Measurements from ENCODE around the gene PHF21A. TPM values are rescaled to one million over a fixed set of nuclear protein-coding genes. Genes with fewer than 3 reads are reported as not detected.

Gene PHF21A
- total RNA-seq, 1 experiment from 2014 or later = 8.2 TPM

DNA sequence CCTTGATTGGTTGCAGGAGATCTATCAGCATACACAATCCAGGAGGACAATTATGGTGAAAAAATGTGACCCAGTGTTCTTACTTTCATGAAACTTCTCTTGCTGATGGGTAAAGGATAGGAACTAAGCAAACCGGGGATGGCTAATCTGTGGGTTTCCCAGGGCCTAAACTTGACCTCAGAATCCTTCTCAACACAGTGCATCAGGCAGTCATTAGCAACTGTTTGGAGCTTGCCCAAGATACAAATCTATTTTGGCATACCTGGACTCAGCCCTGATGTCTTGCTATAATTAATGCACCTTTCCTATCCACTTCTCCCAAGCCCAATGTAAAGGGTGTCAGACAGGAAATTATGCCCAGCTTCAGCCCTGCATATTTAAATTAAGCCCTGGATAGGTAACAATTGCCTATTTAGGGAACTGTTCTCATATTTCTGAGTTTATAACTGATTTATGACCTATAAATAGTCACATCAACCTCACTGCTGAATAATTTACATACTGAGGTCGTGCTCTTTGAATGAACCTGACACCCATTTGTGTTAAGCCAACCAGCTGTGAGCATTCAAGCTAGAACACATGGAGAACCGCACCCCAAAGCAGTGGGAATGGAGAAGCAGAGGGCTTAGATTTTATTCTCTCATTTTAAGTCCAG is 9.2 kb upstream of the PHF21A start:
- intact Hi-C loops (cut with micrococcal nuclease) = no loop called here
- Histone ChIP-seq H3F3A (ENCODE audit: low read length, unreplicated experiment) (no peaks in the 10 kb centered on the region), H3K79me2 (ENCODE audit: low read length) (no peaks in the 10 kb centered on the region), H2AFZ (ENCODE audit: low read length) (no peak overlapping the region), H4K20me1 (ENCODE audit: low read length) (no peaks in the 10 kb centered on the region), H3K9me3 (ENCODE audit: low read length) (no peaks in the 10 kb centered on the region), H3K9ac (ENCODE audit: low read length) (no peak overlapping the region), H3K9me2 (replicated peaks; ENCODE audit: low read length) (no peaks in the 10 kb centered on the region), H3K4me3 (ENCODE audit: low read length) (no peak overlapping the region), H3K36me3 (ENCODE audit: low read depth, low read length) (no peaks in the 10 kb centered on the region), H3K4me2 (ENCODE audit: low read length) (no peak overlapping the region), H3K4me1 (ENCODE audit: insufficient read depth, low read length) (peaks cover 8% of the 10 kb centered on the region; the same call in 1 of the 2 replicates), H3K27me3 (ENCODE audit: low read length) (no peaks in the 10 kb centered on the region), H3K27ac (ENCODE audit: low read length) (no peak overlapping the region)
- ATAC-seq (no peak), DNase-seq (no peak)
- ChIA-PET POLR2A (ENCODE audit: unreplicated experiment) (no interaction called here), CTCF (no interaction called here)
- no peak for TF ChIP-seq EZH2phosphoT487 (IDR thresholded peaks at IDR 0.05; ENCODE audit: borderline replicate concordance, low read length)
- TF ChIP-seq, protein P1, sequence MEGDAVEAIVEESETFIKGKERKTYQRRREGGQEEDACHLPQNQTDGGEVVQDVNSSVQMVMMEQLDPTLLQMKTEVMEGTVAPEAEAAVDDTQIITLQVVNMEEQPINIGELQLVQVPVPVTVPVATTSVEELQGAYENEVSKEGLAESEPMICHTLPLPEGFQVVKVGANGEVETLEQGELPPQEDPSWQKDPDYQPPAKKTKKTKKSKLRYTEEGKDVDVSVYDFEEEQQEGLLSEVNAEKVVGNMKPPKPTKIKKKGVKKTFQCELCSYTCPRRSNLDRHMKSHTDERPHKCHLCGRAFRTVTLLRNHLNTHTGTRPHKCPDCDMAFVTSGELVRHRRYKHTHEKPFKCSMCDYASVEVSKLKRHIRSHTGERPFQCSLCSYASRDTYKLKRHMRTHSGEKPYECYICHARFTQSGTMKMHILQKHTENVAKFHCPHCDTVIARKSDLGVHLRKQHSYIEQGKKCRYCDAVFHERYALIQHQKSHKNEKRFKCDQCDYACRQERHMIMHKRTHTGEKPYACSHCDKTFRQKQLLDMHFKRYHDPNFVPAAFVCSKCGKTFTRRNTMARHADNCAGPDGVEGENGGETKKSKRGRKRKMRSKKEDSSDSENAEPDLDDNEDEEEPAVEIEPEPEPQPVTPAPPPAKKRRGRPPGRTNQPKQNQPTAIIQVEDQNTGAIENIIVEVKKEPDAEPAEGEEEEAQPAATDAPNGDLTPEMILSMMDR (conservative IDR thresholded peaks at IDR 0.05; ENCODE audit: low read depth, low read length) = no peak
- no peak for TF ChIP-seq EZH2 (IDR thresholded peaks at IDR 0.05; ENCODE audit: low read length, unreplicated experiment)
- BruUV-seq (replicated peaks) = no TSS peak

DNA sequence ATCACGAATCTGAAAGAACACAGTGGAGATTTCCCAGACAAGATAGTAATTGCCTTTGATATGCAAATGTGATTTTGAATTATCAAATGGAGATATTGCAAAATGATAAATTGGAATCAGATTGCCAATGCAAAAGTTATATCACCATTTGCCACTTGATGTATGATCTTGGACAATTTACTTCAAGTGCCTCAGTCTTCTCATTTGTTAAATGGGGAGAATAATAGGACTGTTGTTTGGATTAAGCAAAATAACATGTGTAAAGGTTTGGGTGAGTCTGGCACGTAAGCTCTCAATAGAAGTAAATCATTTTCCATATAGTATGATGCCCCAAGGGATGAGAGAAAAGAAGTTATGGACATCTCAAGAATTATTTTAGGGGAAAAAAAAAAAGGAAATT is 7.9 kb upstream of the PHF21A start:
- DNase-seq (no peak), ATAC-seq (no peak)
- Histone ChIP-seq H3K9ac (ENCODE audit: low read length) (no peak overlapping the region), H3K9me2 (replicated peaks; ENCODE audit: low read length) (no peaks in the 10 kb centered on the region), H3F3A (ENCODE audit: low read length, unreplicated experiment) (no peaks in the 10 kb centered on the region), H4K20me1 (ENCODE audit: low read length) (no peaks in the 10 kb centered on the region), H2AFZ (ENCODE audit: low read length) (no peak overlapping the region), H3K36me3 (ENCODE audit: low read depth, low read length) (no peaks in the 10 kb centered on the region), H3K4me3 (ENCODE audit: low read length) (no peak overlapping the region), H3K4me1 (ENCODE audit: insufficient read depth, low read length) (peaks cover 8% of the 10 kb centered on the region; the same call in 1 of the 2 replicates), H3K4me2 (ENCODE audit: low read length) (no peak overlapping the region), H3K79me2 (ENCODE audit: low read length) (no peaks in the 10 kb centered on the region), H3K27me3 (ENCODE audit: low read length) (no peaks in the 10 kb centered on the region), H3K9me3 (ENCODE audit: low read length) (no peaks in the 10 kb centered on the region), H3K27ac (ENCODE audit: low read length) (no peak overlapping the region)
- POLR2A ChIA-PET (ENCODE audit: unreplicated experiment) = no interaction called here
- intact Hi-C loops (cut with micrococcal nuclease) = loop anchor here (10.0 kb wide), 1 partner anchor 186 kb away; no protein-coding TSS in a partner anchor
- no peak for TF ChIP-seq EZH2phosphoT487 (IDR thresholded peaks at IDR 0.05; ENCODE audit: borderline replicate concordance, low read length)
- no peak for TF ChIP-seq EZH2 (IDR thresholded peaks at IDR 0.05; ENCODE audit: low read length, unreplicated experiment)
- TF ChIP-seq, protein P1 (conservative IDR thresholded peaks at IDR 0.05; ENCODE audit: low read depth, low read length) = no peak
- BruUV-seq (replicated peaks) = no TSS peak
- CTCF ChIA-PET = no interaction called here

DNA sequence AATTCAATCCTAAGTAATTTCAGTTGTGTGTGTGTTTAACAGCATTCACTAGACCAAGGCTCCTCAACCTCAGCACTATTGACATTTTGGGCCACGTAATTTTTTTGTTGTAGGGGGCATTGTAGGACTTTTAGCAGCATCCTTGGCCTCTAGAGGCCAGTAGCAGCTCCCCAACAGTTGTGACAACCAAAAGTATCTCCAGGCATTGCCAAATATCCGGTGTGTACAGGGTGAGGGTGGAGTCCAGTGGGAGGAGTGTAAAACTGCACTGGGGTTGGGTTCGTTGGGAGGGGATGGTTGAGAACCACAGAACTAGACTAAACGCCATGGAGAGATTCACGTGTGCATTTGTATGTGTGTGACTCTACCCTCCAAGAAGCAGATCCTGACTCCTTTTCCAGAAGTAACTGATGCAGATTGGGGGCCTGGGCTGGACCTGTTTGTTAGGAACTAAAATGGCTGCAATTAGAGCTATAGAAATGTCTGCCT is 5.9 kb upstream of the PHF21A start:
- Histone ChIP-seq H3K4me3 (ENCODE audit: low read length) (no peak overlapping the region), H3K9me3 (ENCODE audit: low read length) (no peaks in the 10 kb centered on the region), H3K9me2 (replicated peaks; ENCODE audit: low read length) (no peaks in the 10 kb centered on the region), H3K27me3 (ENCODE audit: low read length) (no peaks in the 10 kb centered on the region), H3F3A (ENCODE audit: low read length, unreplicated experiment) (no peaks in the 10 kb centered on the region), H3K9ac (ENCODE audit: low read length) (no peak overlapping the region), H4K20me1 (ENCODE audit: low read length) (no peaks in the 10 kb centered on the region), H3K79me2 (ENCODE audit: low read length) (no peaks in the 10 kb centered on the region), H3K27ac (ENCODE audit: low read length) (no peak overlapping the region), H2AFZ (ENCODE audit: low read length) (peak overlapping the region; percentile 58), H3K4me2 (ENCODE audit: low read length) (no peak overlapping the region), H3K36me3 (ENCODE audit: low read depth, low read length) (no peaks in the 10 kb centered on the region), H3K4me1 (ENCODE audit: insufficient read depth, low read length) (peaks cover 14% of the 10 kb centered on the region)
- intact Hi-C loops (cut with micrococcal nuclease) = loop anchor here (2.0 to 10.0 kb wide), 2 partner anchors 110 to 188 kb away; no protein-coding TSS in a partner anchor
- peak; percentile 90 for ATAC-seq
- no peak for TF ChIP-seq EZH2 (IDR thresholded peaks at IDR 0.05; ENCODE audit: low read length, unreplicated experiment)
- TF ChIP-seq, protein P1 (conservative IDR thresholded peaks at IDR 0.05; ENCODE audit: low read depth, low read length) = peak; percentile 68
- CTCF ChIA-PET = no interaction called here
- POLR2A ChIA-PET (ENCODE audit: unreplicated experiment) = no interaction called here
- no TSS peak for BruUV-seq (replicated peaks)
- DNase-seq = peak; percentile 78
